Ovary (tissue), 3 donors: Measurements from ENCODE around the gene RTN1.

Source experiments
- EP300 ChIP-seq: sonication (generic); formaldehyde crosslinking; IDR thresholded peaks from one replicate; pipeline ENCODE4 v1.6.1; 2017; ENCODE audit warnings: antibody characterized with exemption
- POLR2A ChIP-seq: fragments of 450-650 bp; IDR thresholded peaks from one replicate; pipeline ENCODE4 v1.6.1; 2017; ENCODE audit warnings: antibody characterized with exemption, mild to moderate bottlenecking, moderate library complexity
- TF ChIP-seq, protein P1 (sequence below), 3 donors: fragments of 450-650 bp in 2 of 3; fragments of 200-600 bp in 1 of 3; IDR thresholded peaks; one replicate each; pipeline versions ENCODE4 v1.5.1 to v1.8.0; 2016 to 2022; ENCODE audit warnings: antibody characterized with exemption in 3 of 3, mild to moderate bottlenecking in 1 of 3
- donor health status: DM: no; HTN: no; CAD: no.

DNA sequence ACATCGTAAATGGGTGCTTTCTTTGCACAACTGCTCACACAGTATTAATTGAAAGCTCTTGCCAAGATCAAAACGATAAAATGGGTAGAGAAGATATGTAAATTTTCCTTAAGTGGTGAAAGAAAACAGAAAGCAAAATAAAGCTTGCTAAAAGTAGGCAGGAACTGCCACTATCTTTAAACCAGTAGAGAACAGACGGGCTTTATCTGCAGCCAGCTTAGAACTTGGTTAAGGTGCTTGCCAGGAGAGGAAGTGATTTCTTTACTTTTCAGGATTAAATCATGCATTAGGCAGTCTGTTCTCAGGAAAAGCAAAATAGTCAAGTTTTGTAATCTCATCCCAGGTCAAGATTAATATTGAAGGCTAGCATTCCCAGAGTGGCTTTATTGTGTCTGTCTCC lies 237.1 kb downstream of the RTN1 start:
- TF ChIP-seq, protein P1, sequence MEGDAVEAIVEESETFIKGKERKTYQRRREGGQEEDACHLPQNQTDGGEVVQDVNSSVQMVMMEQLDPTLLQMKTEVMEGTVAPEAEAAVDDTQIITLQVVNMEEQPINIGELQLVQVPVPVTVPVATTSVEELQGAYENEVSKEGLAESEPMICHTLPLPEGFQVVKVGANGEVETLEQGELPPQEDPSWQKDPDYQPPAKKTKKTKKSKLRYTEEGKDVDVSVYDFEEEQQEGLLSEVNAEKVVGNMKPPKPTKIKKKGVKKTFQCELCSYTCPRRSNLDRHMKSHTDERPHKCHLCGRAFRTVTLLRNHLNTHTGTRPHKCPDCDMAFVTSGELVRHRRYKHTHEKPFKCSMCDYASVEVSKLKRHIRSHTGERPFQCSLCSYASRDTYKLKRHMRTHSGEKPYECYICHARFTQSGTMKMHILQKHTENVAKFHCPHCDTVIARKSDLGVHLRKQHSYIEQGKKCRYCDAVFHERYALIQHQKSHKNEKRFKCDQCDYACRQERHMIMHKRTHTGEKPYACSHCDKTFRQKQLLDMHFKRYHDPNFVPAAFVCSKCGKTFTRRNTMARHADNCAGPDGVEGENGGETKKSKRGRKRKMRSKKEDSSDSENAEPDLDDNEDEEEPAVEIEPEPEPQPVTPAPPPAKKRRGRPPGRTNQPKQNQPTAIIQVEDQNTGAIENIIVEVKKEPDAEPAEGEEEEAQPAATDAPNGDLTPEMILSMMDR (IDR thresholded peaks at IDR 0.05), result no peak
- TF ChIP-seq POLR2A (no peak), EP300 (no peak)
